NCI-H82 treated with DMSO at 0.1 percent for 48 hours (cell line): Measurements from ENCODE around the gene ADM2.

ENCODE experiments used
- DNase-seq: peaks from one replicate; lab custom pipeline; 2025; ENCODE audit not compliant: unreplicated experiment; lab: John Stamatoyannopoulos, UW

The ADM2 gene

GRCh38 chr22:50467341-50467740, 14.0 kb upstream of the ADM2 start:
- DNase-seq: no peak

- DNase-seq: no peak
These were observed 13.4 kb upstream of the ADM2 start for GRCh38 chr22:50467773-50468440.

GRCh38 chr22:50468626-50469025, 12.7 kb upstream of the ADM2 start:
- DNase-seq: no peak

- no peak for DNase-seq
These were observed 11.7 kb upstream of the ADM2 start for GRCh38 chr22:50469377-50470305.

GRCh38 chr22:50470491-50470890, 10.9 kb upstream of the ADM2 start:
- DNase-seq: no peak

GRCh38 chr22:50471197-50471847, 10.0 kb upstream of the ADM2 start:
- DNase-seq: no peak

GRCh38 chr22:50471962-50472361, 9.4 kb upstream of the ADM2 start:
- no peak for DNase-seq

GRCh38 chr22:50473088-50473487, 8.3 kb upstream of the ADM2 start:
- no peak for DNase-seq

GRCh38 chr22:50473855-50474671, 7.3 kb upstream of the ADM2 start:
- no peak for DNase-seq

- peak; percentile 43 for DNase-seq
These were observed 6.4 kb upstream of the ADM2 start, which contains the start of gene SBF1 for GRCh38 chr22:50474710-50475651. Gene SBF1, minus strand, starts transcription at chr22:50475035. Its CDS starts 195 bp downstream, at chr22:50474840.

- no peak for DNase-seq
These were observed 5.7 kb upstream of the ADM2 start for GRCh38 chr22:50475652-50476002.

GRCh38 chr22:50476868-50477267, 4.5 kb upstream of the ADM2 start:
- DNase-seq: no peak

GRCh38 chr22:50477923-50478322, 3.4 kb upstream of the ADM2 start:
- DNase-seq: no peak

GRCh38 chr22:50479721-50480120, 1.6 kb upstream of the ADM2 start:
- DNase-seq: no peak

GRCh38 chr22:50481045-50481439, 301 bp upstream of the ADM2 start:
- no peak for DNase-seq

GRCh38 chr22:50482107-50483074, 1.0 kb downstream of the ADM2 start:
- DNase-seq: no peak

- no peak for DNase-seq
These were observed 1.8 kb downstream of the ADM2 start for GRCh38 chr22:50483106-50483505.

- DNase-seq: no peak
These were observed 2.2 kb downstream of the ADM2 start for GRCh38 chr22:50483556-50483955.
